Right renal pelvis (tissue), 4 donors: Measurements from ENCODE around the gene GABRA4. TPM values are rescaled to one million over a fixed set of nuclear protein-coding genes. Genes with fewer than 3 reads are reported as not detected.

Experiments used
- DNase-seq, 4 donors: peaks; one replicate each; pipeline ENCODE4 v3.0.0-alpha.2; 2013; ENCODE audit warnings: low read depth in 4 of 4, low spot score in 3 of 4, missing footprints in 1 of 4
- polyA plus RNA-seq, 4 donors: library from polyadenylated mRNA; unstranded; fragments of 120-200 nt; gene quantifications; one replicate each; pipeline ENCODE4 v1.2.1, GENCODE V29; 2013; ENCODE audit not compliant: insufficient read length in 4 of 4

GABRA4 gene
- under 1 TPM; 0.03 to 0.13 (median 0.08) TPM for polyA plus RNA-seq

GRCh38 chr4:46993075-46994006 is at the start of gene GABRA4:
Gene GABRA4, minus strand, starts transcription at chr4:46993581. Its CDS starts 157 bp downstream, at chr4:46993424.
- DNase-seq, result no peak

GRCh38 chr4:47040828-47041227 is 47.4 kb upstream of the GABRA4 start:
- no peak for DNase-seq

- DNase-seq, result no peak
These were observed 44.9 kb upstream of the GABRA4 start for GRCh38 chr4:47038263-47038662.

- DNase-seq, result peak; percentile 28 to 57 (median 40)
These were observed 39.2 kb upstream of the GABRA4 start for GRCh38 chr4:47032405-47033106.

- peak in 1 of 4 donors; percentile 8 for DNase-seq
These were observed 38.5 kb upstream of the GABRA4 start for GRCh38 chr4:47031751-47032404.

- DNase-seq, result peak in 3 of 4 donors; percentile 48 to 66 (median 49)
These were observed 37.8 kb upstream of the GABRA4 start, which contains the start of gene GABRB1 for GRCh38 chr4:47031011-47031678. Gene GABRB1, plus strand, starts transcription at chr4:47031567.

- DNase-seq, result no peak
These were observed 24.1 kb upstream of the GABRA4 start for GRCh38 chr4:47017494-47017893.

GRCh38 chr4:47017081-47017480 is 23.7 kb upstream of the GABRA4 start:
- no peak for DNase-seq

GRCh38 chr4:47013373-47013772 is 20.0 kb upstream of the GABRA4 start:
- no peak for DNase-seq

- no peak for DNase-seq
These were observed 19.3 kb upstream of the GABRA4 start for GRCh38 chr4:47012676-47013075.

GRCh38 chr4:47010912-47011446 is 17.6 kb upstream of the GABRA4 start:
- DNase-seq, result no peak

GRCh38 chr4:47010347-47010911 is 17.0 kb upstream of the GABRA4 start:
- no peak for DNase-seq

- DNase-seq, result no peak
These were observed 9.2 kb upstream of the GABRA4 start for GRCh38 chr4:47002580-47002979.

- DNase-seq, result no peak
These were observed 7.0 kb upstream of the GABRA4 start for GRCh38 chr4:47000406-47000805.

GRCh38 chr4:46999566-46999965 is 6.2 kb upstream of the GABRA4 start:
- no peak for DNase-seq

GRCh38 chr4:46994007-46994405 is 625 bp upstream of the GABRA4 start:
- no peak for DNase-seq

- no peak for DNase-seq
These were observed 1.0 kb downstream of the GABRA4 start for GRCh38 chr4:46992338-46992737.

- no peak for DNase-seq
These were observed 6.3 kb downstream of the GABRA4 start for GRCh38 chr4:46986922-46987638.

GRCh38 chr4:46984781-46985180 is 8.6 kb downstream of the GABRA4 start:
- DNase-seq, result no peak
